D341Med (cell line): ENCODE measurements around the gene KIF13A.
"Not testable (repeated sequence)": the region's sequence is repeated elsewhere in the genome, so short reads cannot be mapped to it uniquely, and the experiment has no call there.

Experiments
- DNase-seq: peaks from one replicate; pipeline ENCODE4 v3.0.0; 2012; ENCODE audit warnings: low spot score

KIF13A gene

GRCh38 chr6:17987447-17987696 lies at the start of gene KIF13A:
Gene KIF13A (minus strand): TSS chr6:17987635. CDS start chr6:17987463, 172 bp downstream.
- DNase-seq: no peak

- DNase-seq: no peak
These were observed 49.3 kb upstream of the KIF13A start for GRCh38 chr6:18036781-18037180.

GRCh38 chr6:18035330-18035854 lies 48.0 kb upstream of the KIF13A start:
- DNase-seq: no peak

- DNase-seq: no peak
These were observed 47.4 kb upstream of the KIF13A start for GRCh38 chr6:18034798-18035202.

- no peak for DNase-seq
These were observed 44.3 kb upstream of the KIF13A start for GRCh38 chr6:18031680-18032256.

GRCh38 chr6:18031189-18031588 lies 43.8 kb upstream of the KIF13A start:
- no peak for DNase-seq

- no peak for DNase-seq
These were observed 40.9 kb upstream of the KIF13A start for GRCh38 chr6:18028332-18028731.

- no peak for DNase-seq
These were observed 38.2 kb upstream of the KIF13A start for GRCh38 chr6:18025596-18025995.

- DNase-seq: no peak
These were observed 37.4 kb upstream of the KIF13A start for GRCh38 chr6:18024876-18025275.

GRCh38 chr6:18023891-18024290 lies 36.5 kb upstream of the KIF13A start:
- no peak for DNase-seq

- DNase-seq: no peak
These were observed 35.2 kb upstream of the KIF13A start for GRCh38 chr6:18022398-18023231.

- DNase-seq: no peak
These were observed 33.9 kb upstream of the KIF13A start for GRCh38 chr6:18021166-18021850.

GRCh38 chr6:18020545-18020944 lies 33.1 kb upstream of the KIF13A start:
- DNase-seq: not testable (repeated sequence)

- DNase-seq: no peak
These were observed 32.4 kb upstream of the KIF13A start for GRCh38 chr6:18019539-18020534.

GRCh38 chr6:18019133-18019532 lies 31.7 kb upstream of the KIF13A start:
- not testable (repeated sequence) for DNase-seq

GRCh38 chr6:18016698-18017097 lies 29.3 kb upstream of the KIF13A start:
- no peak for DNase-seq

- DNase-seq: no peak
These were observed 28.7 kb upstream of the KIF13A start for GRCh38 chr6:18016133-18016532.

- DNase-seq: no peak
These were observed 23.9 kb upstream of the KIF13A start for GRCh38 chr6:18011287-18011686.

GRCh38 chr6:18010540-18010939 lies 23.1 kb upstream of the KIF13A start:
- DNase-seq: not testable (repeated sequence)

GRCh38 chr6:18004256-18004985 lies 17.0 kb upstream of the KIF13A start:
- no peak for DNase-seq

- no peak for DNase-seq
These were observed 12.0 kb upstream of the KIF13A start for GRCh38 chr6:17999425-17999824.
